T-helper 17 cell (primary cell): ENCODE results near the gene PLCXD3. TPM values are rescaled to one million over a fixed set of nuclear protein-coding genes. Genes with fewer than 3 reads are reported as not detected.

ENCODE experiments used
- ATAC-seq: fragments of 150-1000 bp; cut with Tn5 transposase; 2 replicates; pipeline ENCODE4 v1.10.0; 2021; ENCODE audit warnings: mild to moderate bottlenecking, moderate library complexity
- DNase-seq, 3 donors: peaks; one replicate each; pipeline versions ENCODE4 v3.0.0 to v3.0.0-alpha.2; 2020 to 2021
- H3K9me3 ChIP-seq: one replicate; pipeline ENCODE4 v1.7.0; 2013; ENCODE audit warnings: low read length, mild to moderate bottlenecking; ENCODE audit not compliant: control insufficient read depth, poor library complexity, severe bottlenecking
- H3K27ac Mint-ChIP-seq: one replicate; pipeline ENCODE4 v1.8.0; 2022; ENCODE audit warnings: mild to moderate bottlenecking, moderate library complexity, mixed read lengths
- H3K27me3 Mint-ChIP-seq: one replicate; pipeline ENCODE4 v1.8.0; 2022; ENCODE audit warnings: mixed read lengths
- H3K36me3 Mint-ChIP-seq: one replicate; pipeline ENCODE4 v1.8.0; 2022; ENCODE audit warnings: low read depth, mixed read lengths
- H3K4me1 Mint-ChIP-seq: one replicate; pipeline ENCODE4 v1.8.0; 2022; ENCODE audit warnings: mild to moderate bottlenecking, mixed read lengths
- H3K4me3 Mint-ChIP-seq: one replicate; pipeline ENCODE4 v1.8.0; 2022; ENCODE audit warnings: mild to moderate bottlenecking, moderate library complexity, mixed read lengths
- total RNA-seq, 4 donors: library from RNA in 2 of 4; stranded (reverse) in 2 of 4; gene quantifications; one replicate each; pipeline ENCODE4 v1.2.3 and lab custom pipeline; 2022 to 2026

Gene PLCXD3
- total RNA-seq, 2 donors from 2014 or later = not detected

DNA sequence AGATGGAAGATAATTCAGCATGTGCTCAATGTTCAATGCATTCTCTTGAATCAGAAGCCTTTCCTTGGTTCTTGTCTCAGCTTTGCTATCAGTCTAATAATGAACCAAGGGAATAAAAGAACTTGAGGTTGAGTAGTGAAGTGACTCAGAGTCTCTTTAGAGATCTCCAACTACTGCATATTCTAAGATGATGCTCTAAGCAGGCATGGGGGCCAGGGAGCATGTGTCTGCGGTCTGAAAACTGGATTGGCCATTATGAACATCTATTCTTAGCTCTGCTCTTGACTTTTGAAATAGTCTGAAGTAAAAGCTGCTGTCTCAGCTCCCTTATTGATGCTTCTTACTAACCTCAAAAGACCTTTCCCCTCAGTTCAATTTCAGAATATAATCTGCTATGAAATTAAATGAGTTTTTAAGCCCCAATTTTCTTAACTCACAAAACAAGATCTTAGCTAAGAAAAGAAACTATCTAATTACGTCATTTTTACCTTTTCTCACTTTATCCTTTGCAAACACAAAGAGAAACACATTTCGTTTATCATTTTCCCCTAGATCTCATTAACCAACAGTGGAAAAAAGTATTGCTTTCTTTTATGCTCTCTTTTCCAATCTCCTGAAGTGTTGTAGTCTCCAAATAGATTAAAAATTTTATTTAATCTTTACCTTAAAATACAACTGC, 44.8 kb downstream of the PLCXD3 start:
- H3K36me3 Mint-ChIP-seq = no peaks in the 10 kb centered on the region
- no peak for ATAC-seq
- H3K4me1 Mint-ChIP-seq = no peaks in the 10 kb centered on the region
- no peak for DNase-seq
- no peak overlapping the region for H3K27ac Mint-ChIP-seq
- H3K27me3 Mint-ChIP-seq = no peaks in the 10 kb centered on the region
- H3K4me3 Mint-ChIP-seq = no peak overlapping the region
- H3K9me3 ChIP-seq = no peaks in the 10 kb centered on the region

DNA sequence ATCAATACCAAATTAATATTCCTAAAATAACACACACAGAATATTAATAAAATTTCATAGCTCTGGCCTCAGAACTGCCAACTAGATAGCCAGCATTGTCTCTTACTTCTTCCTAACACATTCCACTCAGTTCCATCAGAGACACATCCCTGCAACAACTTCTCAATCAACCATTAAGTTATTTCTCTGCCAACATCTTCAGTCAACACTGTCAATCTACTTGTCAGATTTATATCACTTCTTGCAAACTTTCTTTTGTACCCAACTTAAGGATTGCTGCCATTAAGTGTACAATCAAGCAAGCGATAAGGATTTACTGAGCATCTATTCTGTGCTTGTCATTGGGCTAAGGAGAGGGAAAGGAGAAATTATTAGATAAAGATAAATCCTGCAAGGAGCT, 50.8 kb downstream of the PLCXD3 start:
- Mint-ChIP-seq H3K4me3 (no peak overlapping the region), H3K36me3 (no peaks in the 10 kb centered on the region), H3K4me1 (no peaks in the 10 kb centered on the region), H3K27ac (no peak overlapping the region), H3K27me3 (no peaks in the 10 kb centered on the region)
- ATAC-seq (no peak), DNase-seq (no peak)
- H3K9me3 ChIP-seq = no peaks in the 10 kb centered on the region

DNA sequence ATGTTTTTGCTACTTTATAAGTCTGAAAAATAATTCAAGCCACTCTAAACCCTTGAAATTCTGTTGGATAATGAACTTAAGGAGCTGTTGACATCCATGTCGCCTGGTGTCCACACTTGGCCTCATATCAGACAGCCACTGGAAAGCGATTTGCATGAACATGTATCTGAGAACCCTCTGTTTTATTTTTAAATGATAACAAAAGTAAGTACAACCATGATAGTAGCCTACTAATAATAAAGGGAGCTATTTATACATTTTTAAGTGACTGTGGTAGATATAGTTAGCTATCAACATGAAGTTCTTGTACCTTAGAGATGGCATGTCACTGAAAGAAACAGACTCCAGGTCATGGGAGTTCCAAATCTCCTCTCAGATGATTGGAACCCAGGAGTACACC, 53.3 kb downstream of the PLCXD3 start:
- H3K27me3 Mint-ChIP-seq = no peaks in the 10 kb centered on the region
- H3K4me1 Mint-ChIP-seq = no peaks in the 10 kb centered on the region
- ATAC-seq = no peak
- H3K9me3 ChIP-seq = no peaks in the 10 kb centered on the region
- H3K4me3 Mint-ChIP-seq = no peak overlapping the region
- H3K36me3 Mint-ChIP-seq = no peaks in the 10 kb centered on the region
- DNase-seq = no peak
- H3K27ac Mint-ChIP-seq = no peak overlapping the region

DNA sequence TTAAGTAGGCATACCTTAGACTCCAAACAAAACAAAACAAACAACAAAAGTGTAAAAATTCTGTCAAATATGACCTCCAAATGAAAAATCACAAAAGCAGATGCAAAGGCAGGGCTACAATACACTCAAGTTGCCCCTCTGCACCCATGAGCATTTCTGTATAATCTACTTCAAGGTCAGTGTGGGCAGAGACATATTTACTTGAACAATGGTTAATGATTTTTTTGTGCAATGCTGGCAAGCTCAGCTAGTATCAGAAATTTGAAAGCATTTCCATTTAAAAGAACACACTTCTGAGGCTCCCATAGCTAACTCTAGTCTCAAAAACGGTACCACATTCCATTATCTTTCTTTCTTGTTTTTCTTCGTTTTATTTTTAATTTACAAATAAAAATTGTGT, 57.9 kb downstream of the PLCXD3 start:
- no peaks in the 10 kb centered on the region for H3K27me3 Mint-ChIP-seq
- H3K27ac Mint-ChIP-seq = no peak overlapping the region
- H3K9me3 ChIP-seq = no peaks in the 10 kb centered on the region
- ATAC-seq (no peak), DNase-seq (no peak)
- H3K4me3 Mint-ChIP-seq = no peak overlapping the region
- H3K36me3 Mint-ChIP-seq = no peaks in the 10 kb centered on the region
- no peaks in the 10 kb centered on the region for H3K4me1 Mint-ChIP-seq

DNA sequence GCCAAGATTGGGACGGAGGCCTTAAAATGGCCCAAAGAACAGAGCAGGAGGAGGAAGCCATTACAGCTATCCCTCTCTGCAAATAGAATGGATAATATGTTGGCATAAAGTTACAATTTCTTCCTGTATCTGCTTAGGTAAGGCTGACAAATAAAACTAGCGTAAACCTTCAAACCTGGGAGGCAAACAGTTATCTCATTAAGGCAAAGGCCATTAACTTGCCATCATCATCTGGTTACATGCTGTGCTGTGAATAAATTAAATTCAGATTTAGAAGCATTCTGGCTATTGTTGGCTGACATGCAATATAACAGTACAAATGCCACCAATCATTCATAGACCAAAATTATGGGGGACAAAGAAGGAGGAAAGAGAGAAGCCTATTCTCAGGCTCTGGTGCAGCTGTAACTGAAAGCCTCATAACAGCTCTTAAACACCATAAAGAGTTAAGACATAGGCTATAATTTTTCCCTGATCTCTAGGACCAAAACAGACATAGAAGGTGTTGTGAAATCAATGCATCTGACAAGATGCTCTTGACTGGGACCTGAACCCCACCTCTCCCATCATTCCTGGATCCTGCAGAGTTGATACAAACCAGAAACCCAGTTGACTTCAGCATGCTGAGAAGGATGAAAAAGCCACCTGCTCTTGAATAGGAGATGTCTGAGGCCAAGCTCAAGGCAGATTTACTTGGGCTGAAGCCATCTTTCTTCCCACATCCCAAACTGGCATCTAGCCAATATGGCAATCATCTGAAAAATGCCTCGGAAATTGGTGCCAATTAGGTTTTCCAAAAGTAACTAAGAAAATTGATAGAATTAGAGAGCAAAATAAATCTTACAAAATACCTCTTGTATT, 62.5 kb downstream of the PLCXD3 start:
- H3K4me1 Mint-ChIP-seq = no peaks in the 10 kb centered on the region
- no peaks in the 10 kb centered on the region for H3K27me3 Mint-ChIP-seq

DNA sequence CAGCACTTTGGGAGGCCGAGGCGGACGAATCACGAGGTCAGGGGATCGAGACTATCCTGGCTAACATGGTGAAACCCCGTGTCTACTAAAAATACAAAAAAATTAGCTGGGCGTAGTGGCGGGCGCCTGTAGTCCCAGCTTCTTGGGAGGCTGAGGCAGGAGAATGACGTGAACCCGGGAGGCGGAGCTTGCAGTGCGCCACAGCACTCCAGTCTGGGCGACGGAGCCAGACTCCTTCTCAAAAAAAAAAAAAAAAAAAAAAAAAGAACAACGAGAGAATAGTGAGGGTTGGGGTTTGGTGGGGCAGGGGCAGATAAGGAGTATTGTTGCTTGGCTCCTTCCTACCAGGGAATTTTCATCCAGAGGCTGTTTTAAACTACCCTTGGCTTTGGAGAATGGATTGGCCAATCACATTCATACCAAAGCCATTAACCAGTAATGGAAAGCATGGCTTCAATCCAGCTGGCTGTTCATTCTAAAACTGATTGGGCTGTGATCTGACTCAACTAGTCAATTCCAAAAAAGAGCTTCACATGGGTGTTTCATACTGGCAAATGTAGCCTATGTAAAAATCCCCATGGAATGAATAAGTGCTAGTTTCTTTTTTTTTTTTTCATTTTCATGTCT, 64.4 kb downstream of the PLCXD3 start:
- Mint-ChIP-seq H3K27me3 (no peaks in the 10 kb centered on the region), H3K36me3 (no peaks in the 10 kb centered on the region), H3K27ac (no peak overlapping the region), H3K4me3 (no peak overlapping the region), H3K4me1 (no peaks in the 10 kb centered on the region)
- ATAC-seq (no peak), DNase-seq (no peak)
- no peaks in the 10 kb centered on the region for H3K9me3 ChIP-seq

More for the DNA sequence above, 62.5 kb downstream of the PLCXD3 start:
- Mint-ChIP-seq H3K27ac (no peak overlapping the region), H3K36me3 (no peaks in the 10 kb centered on the region), H3K4me3 (no peak overlapping the region)
- ATAC-seq (no peak), DNase-seq (no peak)
- H3K9me3 ChIP-seq = no peaks in the 10 kb centered on the region

DNA sequence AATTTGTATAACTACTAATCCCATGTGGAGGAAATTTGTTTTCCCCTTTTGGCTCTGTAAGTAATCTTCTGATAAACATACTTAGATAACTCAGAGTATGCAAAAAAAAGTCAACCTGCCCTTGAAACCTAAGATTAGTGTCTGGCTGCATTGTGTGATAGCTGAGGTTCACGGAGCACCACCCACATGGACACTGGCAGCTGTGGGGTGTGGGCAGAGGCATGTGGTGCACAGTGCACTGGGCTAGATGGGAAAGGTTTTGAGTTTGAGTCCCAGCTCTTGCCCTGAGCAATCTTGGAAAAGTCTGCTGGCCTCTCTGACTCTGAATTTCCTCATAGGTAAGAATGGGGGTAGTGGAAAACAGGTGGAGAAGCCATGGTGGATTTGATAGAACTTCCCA, 75.1 kb downstream of the PLCXD3 start:
- no peak overlapping the region for H3K4me3 Mint-ChIP-seq
- H3K4me1 Mint-ChIP-seq = no peaks in the 10 kb centered on the region
- H3K36me3 Mint-ChIP-seq = no peaks in the 10 kb centered on the region
- DNase-seq (no peak), ATAC-seq (no peak)
- no peaks in the 10 kb centered on the region for H3K9me3 ChIP-seq
- H3K27ac Mint-ChIP-seq = no peak overlapping the region
- H3K27me3 Mint-ChIP-seq = no peaks in the 10 kb centered on the region

DNA sequence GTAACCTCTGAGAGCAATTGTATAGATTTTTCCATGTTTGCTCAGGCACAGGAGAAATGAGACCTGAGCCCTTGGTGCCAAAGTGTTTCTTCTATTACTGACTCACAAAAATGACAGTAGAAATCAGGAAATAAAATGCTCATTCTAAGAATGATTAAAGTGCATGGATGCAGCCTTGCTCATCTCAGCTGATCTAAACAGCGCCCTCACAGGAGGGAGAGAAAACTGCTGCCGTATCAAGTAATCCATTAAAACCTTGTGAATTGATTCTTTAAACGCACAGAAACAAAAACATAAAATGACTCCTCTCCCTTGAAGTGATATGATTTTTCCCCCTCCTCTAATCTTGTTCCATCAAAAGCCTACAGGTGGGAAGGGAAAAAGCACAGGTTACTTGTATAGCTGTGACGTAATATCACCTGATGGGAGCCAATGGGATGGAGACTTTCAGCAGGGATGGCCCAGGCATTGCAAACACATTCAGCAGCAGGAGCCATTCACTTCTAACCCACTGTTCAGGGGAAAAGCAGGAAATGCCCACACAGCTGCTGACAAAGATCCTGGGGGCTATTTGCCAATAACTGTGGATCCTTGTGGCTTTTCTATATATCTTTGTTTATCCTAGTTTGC, 76.7 kb downstream of the PLCXD3 start:
- no peaks in the 10 kb centered on the region for H3K36me3 Mint-ChIP-seq
- ATAC-seq (no peak), DNase-seq (no peak)
- no peaks in the 10 kb centered on the region for H3K27me3 Mint-ChIP-seq
- H3K9me3 ChIP-seq = no peaks in the 10 kb centered on the region
- H3K4me3 Mint-ChIP-seq = no peak overlapping the region
- H3K27ac Mint-ChIP-seq = no peak overlapping the region
- H3K4me1 Mint-ChIP-seq = no peaks in the 10 kb centered on the region

DNA sequence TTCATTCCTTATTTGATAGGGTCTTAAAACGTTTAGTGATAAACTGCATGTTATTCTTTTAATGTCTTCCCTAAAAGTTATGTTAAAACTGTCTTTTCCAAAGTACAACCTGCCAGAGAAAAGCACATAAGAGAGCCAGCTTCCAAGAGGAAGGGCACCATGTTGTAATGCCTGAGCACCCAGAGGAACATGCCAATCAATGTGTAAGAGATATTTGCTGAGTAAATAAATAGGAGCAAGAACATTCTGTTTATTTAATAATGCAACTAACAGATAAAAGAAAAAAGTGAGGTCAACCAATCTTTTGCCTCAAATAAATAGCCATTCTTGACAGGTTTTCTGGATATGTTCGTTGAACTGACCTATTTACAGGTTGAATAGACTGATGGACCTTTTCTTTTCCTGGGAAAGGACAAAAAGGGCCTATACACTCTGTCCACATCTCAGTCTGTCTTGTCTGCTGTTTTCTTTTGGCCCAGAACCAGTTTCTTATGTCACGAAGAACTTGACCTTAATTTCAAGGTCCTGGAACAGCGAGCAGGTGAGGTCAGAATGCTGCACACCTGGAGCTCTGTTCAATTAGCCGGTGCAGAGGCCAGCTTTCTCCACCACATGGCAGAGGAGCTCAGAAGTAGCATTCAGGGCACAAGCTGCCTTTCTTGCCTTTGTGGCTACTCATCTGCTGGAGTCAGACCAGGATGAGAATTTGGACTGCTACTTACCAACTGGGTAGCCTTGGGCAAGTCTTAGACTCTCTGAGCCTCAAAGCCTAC, 77.7 kb downstream of the PLCXD3 start:
- H3K36me3 Mint-ChIP-seq = no peaks in the 10 kb centered on the region
- DNase-seq (no peak), ATAC-seq (no peak)
- H3K27me3 Mint-ChIP-seq = no peaks in the 10 kb centered on the region
- no peaks in the 10 kb centered on the region for H3K9me3 ChIP-seq
- no peaks in the 10 kb centered on the region for H3K4me1 Mint-ChIP-seq
- H3K27ac Mint-ChIP-seq = no peak overlapping the region
- H3K4me3 Mint-ChIP-seq = no peak overlapping the region

DNA sequence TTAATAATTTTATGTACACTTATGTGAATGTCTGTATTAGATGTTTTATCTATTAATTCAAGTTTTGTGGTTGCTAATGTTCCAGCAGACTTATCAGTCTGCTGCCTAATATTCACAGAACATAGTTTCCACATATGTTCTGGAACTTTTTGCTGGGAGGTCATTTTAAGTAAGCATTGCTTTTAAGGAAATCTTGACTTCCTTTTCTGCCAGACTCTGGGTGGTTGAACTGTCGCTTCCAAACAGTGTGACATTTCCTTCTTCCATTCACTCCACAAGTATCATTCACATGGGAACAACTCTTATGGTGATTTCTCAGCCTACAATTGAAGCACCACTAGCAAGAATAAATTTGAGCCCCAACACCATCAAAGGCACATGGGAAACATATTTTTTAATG, 82.9 kb downstream of the PLCXD3 start:
- H3K27ac Mint-ChIP-seq = no peak overlapping the region
- H3K4me1 Mint-ChIP-seq = no peaks in the 10 kb centered on the region
- no peaks in the 10 kb centered on the region for H3K27me3 Mint-ChIP-seq
- ATAC-seq (no peak), DNase-seq (no peak)
- H3K4me3 Mint-ChIP-seq = no peak overlapping the region
- no peaks in the 10 kb centered on the region for H3K9me3 ChIP-seq
- H3K36me3 Mint-ChIP-seq = no peaks in the 10 kb centered on the region

DNA sequence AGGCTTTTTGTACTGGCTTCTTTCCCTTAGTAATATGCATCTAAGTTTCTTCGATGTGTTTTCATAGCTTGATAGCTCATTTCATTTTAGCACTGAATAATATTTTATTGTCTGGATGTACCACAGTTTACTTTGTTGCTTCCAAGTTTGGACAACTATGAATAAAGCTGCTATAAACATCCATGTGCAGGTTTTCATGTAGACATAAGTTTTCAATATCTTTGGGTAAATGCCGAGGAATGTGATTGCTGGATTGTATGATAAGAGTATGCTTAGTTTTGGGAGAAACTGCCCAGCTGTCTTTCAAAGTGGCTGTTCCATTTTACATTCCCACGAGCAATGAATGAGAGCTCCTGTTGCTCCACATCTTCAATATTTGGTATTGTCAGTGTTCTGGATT, 84.7 kb downstream of the PLCXD3 start:
- no peak for ATAC-seq
- DNase-seq = no peak
- no peak overlapping the region for H3K4me3 Mint-ChIP-seq

DNA sequence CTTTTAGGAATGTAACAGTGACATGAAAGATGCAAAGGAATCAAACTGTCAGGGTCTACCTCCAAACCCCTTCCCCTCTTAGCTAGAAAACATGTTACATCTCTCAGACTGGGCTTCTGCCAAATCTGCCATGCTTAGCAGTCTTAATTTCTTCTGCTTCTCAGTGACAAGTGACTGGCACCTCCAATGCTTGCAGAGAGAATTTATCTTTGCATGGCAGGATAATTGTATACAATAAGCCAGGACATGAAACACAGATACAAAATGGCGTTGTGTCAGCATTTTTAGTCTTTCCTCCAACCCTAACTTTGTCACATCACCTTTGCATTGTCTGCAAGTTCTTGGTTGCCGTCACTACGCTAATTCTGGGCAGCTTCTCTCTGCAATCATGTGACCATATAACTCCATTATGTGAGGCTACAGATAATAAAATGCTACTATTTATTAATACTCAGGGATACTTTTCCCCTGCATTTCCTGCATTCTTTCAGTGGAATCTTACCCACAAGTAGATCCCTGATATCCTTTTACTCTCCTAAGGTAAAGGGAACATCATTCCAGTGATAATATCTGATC, 89.8 kb downstream of the PLCXD3 start:
- no peaks in the 10 kb centered on the region for H3K27me3 Mint-ChIP-seq
- H3K36me3 Mint-ChIP-seq = no peaks in the 10 kb centered on the region
- H3K27ac Mint-ChIP-seq = no peak overlapping the region
- H3K4me1 Mint-ChIP-seq = no peaks in the 10 kb centered on the region
- no peak overlapping the region for H3K4me3 Mint-ChIP-seq
- no peaks in the 10 kb centered on the region for H3K9me3 ChIP-seq
- DNase-seq (no peak), ATAC-seq (no peak)

More for the DNA sequence above, 84.7 kb downstream of the PLCXD3 start:
- Mint-ChIP-seq H3K27ac (no peak overlapping the region), H3K36me3 (no peaks in the 10 kb centered on the region), H3K4me1 (no peaks in the 10 kb centered on the region), H3K27me3 (no peaks in the 10 kb centered on the region)
- no peaks in the 10 kb centered on the region for H3K9me3 ChIP-seq
